ENCODE results near the gene PRKCE. TPM values are rescaled to one million over a fixed set of nuclear protein-coding genes. Genes with fewer than 3 reads are reported as not detected.

PRKCE gene
- total RNA-seq, 2 experiments from 2014 or later = 13.1 to 15.4 TPM

DNA sequence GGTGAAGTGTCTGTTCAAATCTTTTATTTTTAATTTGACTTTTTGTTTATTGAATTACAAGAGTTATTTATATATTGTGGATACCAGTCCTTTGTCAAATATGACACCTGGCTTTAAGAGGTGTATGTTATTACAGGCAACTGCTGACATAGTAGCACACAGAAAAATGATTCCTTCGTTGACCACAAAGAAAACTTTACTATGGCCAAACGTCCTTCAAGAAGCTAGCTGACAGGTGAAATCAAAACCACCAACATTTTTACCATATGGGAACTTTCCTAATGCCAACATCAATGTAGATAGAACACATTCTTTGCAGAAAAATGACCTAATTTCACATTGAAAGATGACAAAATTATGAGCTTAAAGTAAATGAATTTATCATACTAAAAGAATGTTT is 34.0 kb upstream of the PRKCE start:
- peaks cover under 1% of the 10 kb centered on the region for H3K4me1 Mint-ChIP-seq
- peaks cover 17% of the 10 kb centered on the region for H3K27me3 Mint-ChIP-seq
- no peak overlapping the region for H3K27ac Mint-ChIP-seq
- no peak for DNase-seq
- POLR2A ChIA-PET = no interaction called here
- no peak overlapping the region for H3K4me3 Mint-ChIP-seq
- CTCF ChIA-PET = no interaction called here
- no peaks in the 10 kb centered on the region for H3K36me3 Mint-ChIP-seq (ENCODE audit: low read depth)
- no peaks in the 10 kb centered on the region for H3K9me3 Mint-ChIP-seq

DNA sequence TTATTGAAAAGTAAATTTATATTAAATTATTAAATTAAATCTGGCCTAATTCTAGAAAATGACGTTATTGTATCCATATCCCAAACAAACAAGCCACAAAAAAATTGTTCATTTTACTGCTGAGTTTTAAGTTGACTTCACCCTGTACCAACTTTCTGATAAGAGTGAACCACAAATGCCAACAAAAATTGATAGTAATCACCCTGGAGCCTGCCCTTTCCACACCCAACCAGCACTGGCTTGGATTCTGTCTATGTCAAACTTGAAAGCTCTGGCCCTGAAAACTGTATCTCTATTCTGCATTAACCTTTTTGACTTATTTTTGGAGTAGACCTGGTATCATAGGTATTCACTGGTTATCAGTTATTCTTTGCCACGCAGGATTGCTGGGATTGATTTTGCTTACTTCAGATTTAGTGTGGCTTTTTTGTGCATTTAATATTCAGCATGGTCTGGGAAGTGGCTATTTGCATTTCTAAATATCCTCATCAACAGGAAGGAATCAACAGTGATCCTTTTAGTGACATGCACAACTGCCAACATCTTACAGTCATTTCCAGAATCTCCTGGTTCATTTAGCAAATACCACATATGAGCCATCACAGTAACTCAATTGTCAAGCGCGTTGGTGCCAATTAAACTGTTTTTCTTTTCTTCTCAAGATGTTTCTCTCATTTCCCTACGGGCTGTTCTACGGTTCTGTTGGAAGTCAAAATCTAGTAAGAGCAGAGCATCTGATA is 29.0 kb upstream of the PRKCE start:
- H3K27ac Mint-ChIP-seq = no peak overlapping the region
- peaks cover 1% of the 10 kb centered on the region for H3K4me1 Mint-ChIP-seq
- CTCF ChIA-PET = no interaction called here
- H3K36me3 Mint-ChIP-seq (ENCODE audit: low read depth) = no peaks in the 10 kb centered on the region
- peaks cover 30% of the 10 kb centered on the region for H3K27me3 Mint-ChIP-seq
- POLR2A ChIA-PET = no interaction called here
- no peaks in the 10 kb centered on the region for H3K9me3 Mint-ChIP-seq
- DNase-seq = no peak
- no peak overlapping the region for H3K4me3 Mint-ChIP-seq

- ChIA-PET POLR2A (no interaction called here), CTCF (no interaction called here)
- no peak for DNase-seq
- Mint-ChIP-seq H3K36me3 (ENCODE audit: low read depth) (no peaks in the 10 kb centered on the region), H3K27ac (no peak overlapping the region), H3K9me3 (no peaks in the 10 kb centered on the region), H3K27me3 (peaks cover 31% of the 10 kb centered on the region), H3K4me1 (peaks cover 1% of the 10 kb centered on the region), H3K4me3 (no peak overlapping the region)
These were observed 28.4 kb upstream of the PRKCE start for GRCh38 chr2:45623098-45623497.

- Mint-ChIP-seq H3K4me1 (peaks cover 1% of the 10 kb centered on the region), H3K27ac (no peak overlapping the region), H3K9me3 (no peaks in the 10 kb centered on the region), H3K4me3 (no peak overlapping the region), H3K36me3 (ENCODE audit: low read depth) (no peaks in the 10 kb centered on the region), H3K27me3 (peaks cover 35% of the 10 kb centered on the region)
- DNase-seq = no peak
- ChIA-PET CTCF (interaction anchor here (0.6 to 1.0 kb wide), 3 partner anchors 11 to 243 kb away, joined by 3 to 4 read pairs (median 4); no protein-coding TSS in a partner anchor), POLR2A (no interaction called here)
These were observed 25.7 kb upstream of the PRKCE start for GRCh38 chr2:45625824-45626223.

DNA sequence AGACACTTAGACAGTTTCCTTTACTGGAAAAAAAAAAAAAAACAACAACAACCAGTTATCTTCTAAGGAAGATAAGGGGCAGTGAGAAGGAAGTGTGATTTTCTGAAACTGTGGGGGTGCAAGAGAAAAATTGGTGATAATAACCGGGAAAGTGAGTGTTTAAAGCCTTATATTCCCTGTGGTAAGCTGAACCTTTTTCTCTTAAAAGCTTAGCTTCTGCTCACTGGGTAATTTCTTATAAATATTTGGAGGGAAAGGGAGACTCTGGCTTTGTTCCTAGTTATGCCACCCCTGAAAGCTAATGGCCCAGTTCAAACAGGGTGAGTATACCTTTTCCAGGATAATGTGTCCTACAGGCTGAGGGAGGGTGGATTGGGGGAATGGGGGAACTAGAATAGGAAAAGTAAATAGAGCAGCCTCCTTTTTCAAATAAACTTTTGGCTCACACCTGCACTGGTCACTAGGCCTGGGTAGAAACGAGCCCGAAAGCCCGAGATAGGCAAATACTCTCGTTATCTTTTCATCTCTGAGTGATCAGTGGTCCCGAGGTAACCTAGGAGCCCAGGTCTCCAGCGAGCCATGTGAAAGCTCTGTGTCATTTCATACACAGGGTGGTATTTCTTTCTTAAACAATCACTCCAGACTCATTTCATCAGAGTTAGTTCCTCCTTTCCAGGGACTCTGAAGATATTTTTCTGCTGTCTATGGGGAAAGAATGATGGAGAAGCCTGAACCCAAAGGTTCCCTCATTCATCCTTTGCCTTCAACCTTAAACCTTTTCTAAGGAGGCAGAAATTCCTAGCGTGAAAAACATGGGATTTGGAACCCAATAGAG is 24.9 kb upstream of the PRKCE start:
- Mint-ChIP-seq H3K9me3 (no peaks in the 10 kb centered on the region), H3K27ac (no peak overlapping the region), H3K4me1 (peaks cover 1% of the 10 kb centered on the region), H3K27me3 (peaks cover 37% of the 10 kb centered on the region), H3K4me3 (no peak overlapping the region), H3K36me3 (ENCODE audit: low read depth) (no peaks in the 10 kb centered on the region)
- CTCF ChIA-PET = interaction anchor here (0.6 to 0.9 kb wide), 3 partner anchors 11 to 242 kb away, joined by 4 read pairs; no protein-coding TSS in a partner anchor
- POLR2A ChIA-PET = no interaction called here
- no peak for DNase-seq

DNA sequence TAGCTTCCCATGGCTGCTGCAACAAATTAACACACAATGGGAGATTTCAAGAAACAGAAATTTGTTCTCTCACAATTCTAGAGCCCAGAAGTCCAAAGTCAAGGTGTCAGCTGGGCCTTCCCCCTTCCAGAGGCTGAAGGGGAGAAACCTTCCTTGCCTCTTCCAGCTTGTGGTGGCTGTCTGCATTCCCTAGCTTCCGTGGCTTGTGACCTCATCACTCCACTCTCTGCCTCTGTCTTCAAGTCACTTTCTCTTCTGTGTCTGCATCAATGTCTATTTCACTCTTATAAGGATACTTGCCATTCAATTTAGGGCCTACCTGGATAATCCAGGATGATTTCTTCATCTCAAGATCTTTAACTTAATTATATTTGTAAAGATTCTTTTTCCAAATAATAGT is 23.6 kb upstream of the PRKCE start:
- CTCF ChIA-PET = interaction anchor here (0.9 to 1.7 kb wide), 3 partner anchors 13 to 16 kb away, joined by 3 to 4 read pairs (median 4); no protein-coding TSS in a partner anchor
- POLR2A ChIA-PET = no interaction called here
- Mint-ChIP-seq H3K36me3 (ENCODE audit: low read depth) (no peaks in the 10 kb centered on the region), H3K4me3 (no peak overlapping the region), H3K4me1 (no peaks in the 10 kb centered on the region), H3K9me3 (no peaks in the 10 kb centered on the region), H3K27ac (no peak overlapping the region), H3K27me3 (peaks cover 47% of the 10 kb centered on the region)
- DNase-seq = no peak

- ChIA-PET CTCF (interaction anchor here (1.2 kb wide), 1 partner anchor 10 kb away, joined by 4 read pairs; no protein-coding TSS in a partner anchor), POLR2A (no interaction called here)
- Mint-ChIP-seq H3K4me3 (no peak overlapping the region), H3K27me3 (peaks cover 54% of the 10 kb centered on the region), H3K4me1 (no peaks in the 10 kb centered on the region), H3K9me3 (no peaks in the 10 kb centered on the region), H3K27ac (no peak overlapping the region), H3K36me3 (ENCODE audit: low read depth) (no peaks in the 10 kb centered on the region)
- no peak for DNase-seq
These were observed 21.5 kb upstream of the PRKCE start for GRCh38 chr2:45629971-45630370.

DNA sequence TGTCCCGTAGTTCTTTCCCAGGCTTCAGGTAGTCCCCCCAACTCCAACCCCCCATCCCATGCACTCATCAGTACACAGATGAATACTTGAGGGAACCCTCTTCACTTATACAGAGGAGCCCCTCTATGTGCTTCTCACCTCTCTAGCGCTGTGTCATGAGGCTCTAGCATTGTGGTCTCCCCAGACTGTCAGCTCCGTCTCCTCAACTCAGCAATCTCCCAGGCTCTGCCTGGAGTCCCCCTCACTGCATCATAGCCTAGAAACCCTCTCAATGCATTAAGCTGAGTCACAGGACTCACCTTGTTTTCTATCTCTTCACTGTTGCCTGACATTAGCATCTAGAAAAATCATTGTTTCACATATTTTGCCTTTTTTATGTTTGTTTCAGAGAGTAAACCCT is 20.2 kb upstream of the PRKCE start:
- no peak overlapping the region for H3K27ac Mint-ChIP-seq
- no peaks in the 10 kb centered on the region for H3K4me1 Mint-ChIP-seq
- H3K4me3 Mint-ChIP-seq = no peak overlapping the region
- H3K36me3 Mint-ChIP-seq (ENCODE audit: low read depth) = no peaks in the 10 kb centered on the region
- no peaks in the 10 kb centered on the region for H3K9me3 Mint-ChIP-seq
- CTCF ChIA-PET = interaction anchor here (1.2 kb wide), 1 partner anchor 8 kb away, joined by 4 read pairs; no protein-coding TSS in a partner anchor
- no peak for DNase-seq
- H3K27me3 Mint-ChIP-seq = peaks cover 50% of the 10 kb centered on the region
- POLR2A ChIA-PET = no interaction called here

GRCh38 chr2:45631955-45632354 is 19.5 kb upstream of the PRKCE start:
- ChIA-PET CTCF (no interaction called here), POLR2A (no interaction called here)
- peaks cover 51% of the 10 kb centered on the region for H3K27me3 Mint-ChIP-seq
- H3K4me3 Mint-ChIP-seq = no peak overlapping the region
- H3K4me1 Mint-ChIP-seq = no peaks in the 10 kb centered on the region
- H3K9me3 Mint-ChIP-seq = no peaks in the 10 kb centered on the region
- no peak for DNase-seq
- H3K27ac Mint-ChIP-seq = no peak overlapping the region
- H3K36me3 Mint-ChIP-seq (ENCODE audit: low read depth) = no peaks in the 10 kb centered on the region

GRCh38 chr2:45634223-45634622 is 17.3 kb upstream of the PRKCE start:
- ChIA-PET POLR2A (no interaction called here), CTCF (no interaction called here)
- DNase-seq = no peak
- peaks cover 53% of the 10 kb centered on the region for H3K27me3 Mint-ChIP-seq
- H3K36me3 Mint-ChIP-seq (ENCODE audit: low read depth) = no peaks in the 10 kb centered on the region
- H3K4me3 Mint-ChIP-seq = no peak overlapping the region
- peaks cover 8% of the 10 kb centered on the region for H3K4me1 Mint-ChIP-seq
- no peaks in the 10 kb centered on the region for H3K9me3 Mint-ChIP-seq
- H3K27ac Mint-ChIP-seq = no peak overlapping the region

- H3K27ac Mint-ChIP-seq = no peak overlapping the region
- ChIA-PET CTCF (interaction anchor here (1.1 kb wide), 1 partner anchor 14 kb away, joined by 5 read pairs; no protein-coding TSS in a partner anchor), POLR2A (no interaction called here)
- DNase-seq = no peak
- H3K36me3 Mint-ChIP-seq (ENCODE audit: low read depth) = no peaks in the 10 kb centered on the region
- H3K27me3 Mint-ChIP-seq = peaks cover 48% of the 10 kb centered on the region
- H3K4me1 Mint-ChIP-seq = peaks cover 8% of the 10 kb centered on the region
- H3K4me3 Mint-ChIP-seq = no peak overlapping the region
- H3K9me3 Mint-ChIP-seq = no peaks in the 10 kb centered on the region
These were observed 15.5 kb upstream of the PRKCE start for GRCh38 chr2:45636008-45636407.

DNA sequence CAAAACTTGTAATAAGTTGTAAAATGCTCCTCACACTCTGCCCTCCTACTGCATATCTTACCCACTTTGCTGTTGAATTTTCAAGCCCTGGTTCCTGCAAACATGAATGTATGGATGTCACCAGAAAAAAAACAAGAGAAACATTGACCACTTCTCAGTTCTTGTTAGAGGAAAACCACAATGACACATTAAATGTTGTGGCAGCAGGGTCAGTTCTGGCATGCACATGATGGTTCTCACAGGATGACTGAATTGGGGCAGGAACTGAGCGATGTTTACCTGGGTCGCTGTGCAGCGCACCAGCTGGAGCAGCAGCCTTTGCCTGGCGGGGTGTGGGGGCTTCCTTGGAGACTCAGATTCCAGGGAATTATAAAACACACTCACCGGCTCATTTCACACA is 14.0 kb upstream of the PRKCE start:
- H3K27ac Mint-ChIP-seq = no peak overlapping the region
- no peak for DNase-seq
- H3K4me3 Mint-ChIP-seq = no peak overlapping the region
- POLR2A ChIA-PET = no interaction called here
- no peaks in the 10 kb centered on the region for H3K9me3 Mint-ChIP-seq
- peaks cover 46% of the 10 kb centered on the region for H3K27me3 Mint-ChIP-seq
- no peaks in the 10 kb centered on the region for H3K36me3 Mint-ChIP-seq (ENCODE audit: low read depth)
- CTCF ChIA-PET = interaction anchor here (0.5 to 1.1 kb wide), 3 partner anchors 12 to 220 kb away, joined by 3 to 5 read pairs (median 4); no protein-coding TSS in a partner anchor
- H3K4me1 Mint-ChIP-seq = peaks cover 8% of the 10 kb centered on the region

- Mint-ChIP-seq H3K9me3 (no peaks in the 10 kb centered on the region), H3K36me3 (ENCODE audit: low read depth) (no peaks in the 10 kb centered on the region), H3K4me3 (no peak overlapping the region), H3K27ac (no peak overlapping the region), H3K27me3 (peaks cover 42% of the 10 kb centered on the region), H3K4me1 (peaks cover 18% of the 10 kb centered on the region)
- POLR2A ChIA-PET = no interaction called here
- CTCF ChIA-PET = interaction anchor here (0.9 kb wide), 1 partner anchor 26 kb away, joined by 3 read pairs; no protein-coding TSS in a partner anchor
- no peak for DNase-seq
These were observed 10.9 kb upstream of the PRKCE start for GRCh38 chr2:45640576-45640975.

Measured in activated CD4-positive, alpha-beta T cell treated with anti-CD3 and anti-CD28 coated beads, Interleukin-2, amount 10 ng/mL, durations not matched to agents 7 days and 5 days (primary cell).